GM18951 (cell line): ENCODE measurements around the gene CDH13.

Source experiments
- POLR2A ChIP-seq: IDR thresholded peaks from 4 replicates; pipeline ENCODE4 v1.6.1; 2011; ENCODE audit warnings: mild to moderate bottlenecking; ENCODE audit not compliant: insufficient read length, insufficient read depth; ENCODE audit errors: extremely low read depth
- in situ Hi-C: fragments of 300-500 bp; cut with MboI; formaldehyde crosslinking; loops from one replicate; pipeline ENCODE4 v1.12.0; 2022; ENCODE audit warnings: low sequenced_read_pairs, mixed read lengths, inconsistent platforms; ENCODE audit not compliant: unreplicated experiment

The CDH13 gene

DNA sequence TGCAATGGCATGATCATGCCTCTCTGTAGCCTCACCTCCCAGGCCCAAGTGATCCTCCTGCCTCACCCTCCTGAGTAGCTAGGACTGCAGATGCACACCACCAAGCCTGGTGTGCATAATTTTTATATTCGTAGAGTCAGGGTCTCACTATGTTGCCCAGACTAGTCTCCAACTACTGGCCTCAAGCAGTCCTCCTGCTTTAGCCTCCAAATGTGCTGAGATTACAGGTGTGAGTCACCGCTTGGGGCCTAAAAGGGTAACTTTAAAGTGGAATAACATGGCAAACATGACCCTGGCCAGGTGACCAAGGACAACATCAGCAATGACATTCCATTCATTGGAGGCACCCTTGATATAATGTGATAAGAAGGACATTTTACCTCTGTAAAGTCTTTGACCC lies 1207.2 kb downstream of the CDH13 start:
- TF ChIP-seq POLR2A: no peak
- in situ Hi-C loops: no loop called here

GRCh38 chr16:83835586-83836566 lies 1209.1 kb downstream of the CDH13 start:
- in situ Hi-C loops: no loop called here

DNA sequence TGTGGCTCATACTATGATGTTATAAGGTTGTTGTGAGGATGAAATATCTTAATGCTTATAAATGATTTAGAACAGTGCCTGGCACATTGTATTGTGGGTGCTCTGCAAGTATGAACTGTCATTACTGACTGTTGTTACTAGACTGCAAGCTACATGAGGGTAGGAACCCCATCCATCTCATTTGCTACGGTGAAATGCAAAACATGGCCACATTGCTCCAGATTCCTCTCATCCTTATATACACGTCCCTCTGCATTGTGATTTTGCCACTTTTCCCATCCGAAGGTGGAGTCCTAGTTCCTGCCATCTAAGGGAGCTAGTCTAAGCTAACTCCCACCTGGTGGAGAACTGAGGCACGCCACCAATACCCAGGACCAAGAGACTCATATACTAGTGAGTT lies 1210.8 kb downstream of the CDH13 start:
- TF ChIP-seq POLR2A: no peak
- in situ Hi-C loops: no loop called here

More at GRCh38 chr16:83835586-83836566, 1209.1 kb downstream of the CDH13 start:
- TF ChIP-seq POLR2A: no peak

- TF ChIP-seq POLR2A: no peak
- in situ Hi-C loops: no loop called here
These were observed 1211.4 kb downstream of the CDH13 start for GRCh38 chr16:83838151-83838550.

DNA sequence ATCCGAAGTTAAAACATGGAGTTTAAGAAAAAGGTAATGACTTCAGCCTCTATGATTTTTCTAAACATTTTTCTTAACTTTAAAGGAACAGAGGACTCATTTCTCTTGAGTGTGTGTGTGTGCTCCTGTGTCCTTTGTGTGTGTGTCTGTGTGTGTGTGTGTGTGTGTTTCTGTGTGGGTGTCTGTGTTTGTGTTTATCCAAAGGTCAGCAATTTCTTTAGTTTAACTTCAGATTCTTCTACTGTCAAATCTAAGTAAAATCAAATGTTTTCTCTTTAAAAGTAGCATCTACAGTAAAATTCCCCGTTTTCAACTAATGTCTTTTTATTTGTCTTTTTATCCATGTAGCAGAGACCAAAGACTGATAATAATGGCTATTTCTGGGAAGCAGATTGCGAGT lies 1212.8 kb downstream of the CDH13 start:
- no peak for TF ChIP-seq POLR2A
- in situ Hi-C loops: no loop called here

- no peak for TF ChIP-seq POLR2A
- in situ Hi-C loops: no loop called here
These were observed 1213.4 kb downstream of the CDH13 start for GRCh38 chr16:83840060-83840617.

DNA sequence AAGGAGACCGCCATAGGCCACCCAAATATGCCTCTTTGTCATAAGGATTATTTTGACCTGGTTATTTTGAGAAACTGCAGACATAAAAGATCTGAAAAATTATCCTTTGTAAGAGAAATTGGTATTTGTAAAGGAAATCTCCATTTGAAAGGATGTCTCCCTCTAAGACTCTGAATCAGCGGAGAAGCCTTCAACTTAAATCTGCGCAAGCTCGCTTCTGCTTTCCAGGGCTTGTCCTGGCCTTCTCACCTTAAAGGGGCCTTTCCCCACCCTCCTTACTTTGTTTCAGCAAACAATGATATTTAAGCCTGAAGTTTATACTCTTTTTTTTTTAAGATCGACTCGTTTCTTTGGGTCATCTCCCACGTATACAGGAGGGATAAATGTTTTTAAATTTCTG lies 1215.5 kb downstream of the CDH13 start:
- in situ Hi-C loops: no loop called here
- TF ChIP-seq POLR2A: no peak

- TF ChIP-seq POLR2A: no peak
- in situ Hi-C loops: no loop called here
These were observed 1216.2 kb downstream of the CDH13 start for GRCh38 chr16:83842756-83843507.

DNA sequence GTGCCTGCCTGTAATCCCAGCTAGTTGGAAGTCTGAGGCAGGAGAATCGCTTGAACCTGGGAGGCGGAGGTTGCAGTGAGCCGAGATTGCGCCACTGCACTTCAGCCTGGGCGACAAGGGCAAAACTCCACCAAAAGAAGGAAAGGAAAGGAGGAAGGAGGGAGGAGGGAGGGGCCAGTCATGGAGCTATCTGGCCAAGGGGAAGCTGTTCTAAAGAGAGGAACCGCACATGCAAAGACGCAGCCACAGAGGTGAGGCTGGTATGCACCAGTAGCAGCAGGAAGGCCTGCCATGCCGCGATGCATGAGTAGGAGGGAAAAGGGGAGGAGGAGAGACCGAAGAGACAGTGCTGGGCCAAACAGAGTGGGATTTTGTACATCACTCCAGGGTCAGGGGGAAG lies 1216.9 kb downstream of the CDH13 start:
- TF ChIP-seq POLR2A: no peak
- in situ Hi-C loops: no loop called here

GRCh38 chr16:83845263-83845662 lies 1218.5 kb downstream of the CDH13 start:
- in situ Hi-C loops: no loop called here
- no peak for TF ChIP-seq POLR2A

GRCh38 chr16:83847371-83848225 lies 1220.8 kb downstream of the CDH13 start:
- in situ Hi-C loops: no loop called here
- no peak for TF ChIP-seq POLR2A

DNA sequence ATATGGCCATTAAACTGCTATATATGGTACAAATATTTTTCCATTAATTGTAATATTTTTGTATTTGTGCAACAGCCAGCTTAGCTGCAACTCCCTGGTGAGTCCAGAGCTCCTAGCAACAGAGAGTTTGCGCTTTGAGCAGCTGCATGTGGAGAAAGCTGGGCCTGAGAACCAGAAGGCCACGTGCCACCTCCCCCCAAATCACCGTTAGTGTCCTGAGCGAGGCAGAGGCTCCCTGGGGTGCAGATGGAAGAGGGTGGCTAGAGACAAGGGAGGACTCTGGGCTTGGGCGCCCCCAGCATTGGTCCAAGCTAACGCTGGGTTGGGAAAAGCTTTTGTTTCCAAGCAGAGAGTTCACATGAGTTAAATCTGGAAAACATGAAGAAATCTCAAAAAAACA lies 1222.7 kb downstream of the CDH13 start:
- TF ChIP-seq POLR2A: no peak
- in situ Hi-C loops: no loop called here
